ENCODE results near the gene TTC4.

DNA sequence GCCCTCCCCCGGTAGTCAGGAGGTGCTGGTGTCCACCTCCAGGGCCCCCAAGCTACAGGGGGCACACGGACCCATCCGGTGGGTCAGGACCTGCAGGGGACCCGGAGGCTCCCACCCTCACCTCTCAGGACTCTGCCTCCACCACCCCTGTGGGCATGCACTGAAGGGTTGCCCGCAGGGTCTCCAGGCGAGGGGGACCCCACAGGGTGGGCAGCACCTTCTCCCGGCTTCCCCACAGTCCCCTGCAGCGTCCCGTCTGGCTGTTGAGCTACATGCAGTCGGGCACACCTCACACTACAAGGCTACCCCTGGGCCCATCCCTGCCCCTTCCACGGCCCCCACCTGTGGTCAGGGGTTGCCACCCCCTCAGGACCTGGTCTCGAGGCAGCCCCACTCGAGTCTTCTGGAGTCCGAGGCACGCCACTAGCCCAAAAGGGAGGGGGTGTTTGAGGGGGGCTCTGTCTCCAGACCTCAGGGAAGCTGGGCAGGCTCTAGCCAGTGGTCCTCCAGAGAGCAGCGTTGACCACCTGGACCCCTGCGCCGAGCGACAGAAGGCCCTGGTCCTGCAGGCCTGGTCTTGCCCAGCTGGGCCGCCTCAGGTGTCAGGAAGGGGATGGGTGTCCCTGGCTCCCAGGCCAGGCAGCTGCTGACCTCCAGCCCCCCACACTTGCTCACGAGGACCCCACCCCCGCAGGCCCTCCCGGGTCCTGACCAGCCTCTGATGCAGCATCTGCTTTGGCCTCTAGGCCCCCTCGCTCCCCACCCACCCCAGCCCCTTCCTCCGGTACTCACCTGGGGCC, 39.0 kb downstream of the TTC4 start:
- TF ChIP-seq, protein P1, sequence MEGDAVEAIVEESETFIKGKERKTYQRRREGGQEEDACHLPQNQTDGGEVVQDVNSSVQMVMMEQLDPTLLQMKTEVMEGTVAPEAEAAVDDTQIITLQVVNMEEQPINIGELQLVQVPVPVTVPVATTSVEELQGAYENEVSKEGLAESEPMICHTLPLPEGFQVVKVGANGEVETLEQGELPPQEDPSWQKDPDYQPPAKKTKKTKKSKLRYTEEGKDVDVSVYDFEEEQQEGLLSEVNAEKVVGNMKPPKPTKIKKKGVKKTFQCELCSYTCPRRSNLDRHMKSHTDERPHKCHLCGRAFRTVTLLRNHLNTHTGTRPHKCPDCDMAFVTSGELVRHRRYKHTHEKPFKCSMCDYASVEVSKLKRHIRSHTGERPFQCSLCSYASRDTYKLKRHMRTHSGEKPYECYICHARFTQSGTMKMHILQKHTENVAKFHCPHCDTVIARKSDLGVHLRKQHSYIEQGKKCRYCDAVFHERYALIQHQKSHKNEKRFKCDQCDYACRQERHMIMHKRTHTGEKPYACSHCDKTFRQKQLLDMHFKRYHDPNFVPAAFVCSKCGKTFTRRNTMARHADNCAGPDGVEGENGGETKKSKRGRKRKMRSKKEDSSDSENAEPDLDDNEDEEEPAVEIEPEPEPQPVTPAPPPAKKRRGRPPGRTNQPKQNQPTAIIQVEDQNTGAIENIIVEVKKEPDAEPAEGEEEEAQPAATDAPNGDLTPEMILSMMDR (IDR thresholded peaks at IDR 0.05; ENCODE audit: insufficient read depth, low read depth, low read length), result no peak
- no peak for TF ChIP-seq EZH2 (IDR thresholded peaks at IDR 0.05; ENCODE audit: insufficient read depth, low read length)
